ENCODE results near the gene NOD1.

GRCh38 chr7:30525429-30525828, 46.8 kb upstream of the NOD1 start:
- no peak for TF ChIP-seq POLR2A (IDR thresholded peaks at IDR 0.05; ENCODE audit: control extremely low read depth in 1 of 2, low read depth in 2 of 2, low read length in 2 of 2)
- no peak for TF ChIP-seq FOSL1 (IDR thresholded peaks at IDR 0.05; ENCODE audit: insufficient read depth, low read depth, low read length)
- TF ChIP-seq CTCF (IDR thresholded peaks at IDR 0.05; ENCODE audit: control extremely low read depth in 1 of 3, insufficient read depth in 1 of 3, low read depth in 1 of 3, low read length in 3 of 3), result no peak
- TF ChIP-seq MAFK (IDR thresholded peaks at IDR 0.05; ENCODE audit: low read depth, low read length), result no peak
- no peak for TF ChIP-seq BACH1 (IDR thresholded peaks at IDR 0.05; ENCODE audit: low read length)
- no peak for TF ChIP-seq SP1 (IDR thresholded peaks at IDR 0.05; ENCODE audit: low read depth, low read length)
- TF ChIP-seq TCF12 (IDR thresholded peaks at IDR 0.05; ENCODE audit: low read depth, low read length), result no peak
- no peak for TF ChIP-seq YY1 (IDR thresholded peaks at IDR 0.05; ENCODE audit: low read depth, low read length)
- TF ChIP-seq BCL11A (IDR thresholded peaks at IDR 0.05; ENCODE audit: low read depth in 2 of 2, low read length in 2 of 2), result no peak
- no peak for TF ChIP-seq EP300 (IDR thresholded peaks at IDR 0.05; ENCODE audit: borderline replicate concordance in 1 of 2, low read depth in 2 of 2, low read length in 2 of 2)
- no peak for TF ChIP-seq EZH2 (IDR thresholded peaks at IDR 0.05; ENCODE audit: low read depth, low read length, severe bottlenecking)
- TF ChIP-seq SP2 (IDR thresholded peaks at IDR 0.05; ENCODE audit: low read length), result no peak
- TF ChIP-seq KDM5A (IDR thresholded peaks at IDR 0.05; ENCODE audit: low read length), result no peak

Measured in H1 (cell line).